ENCODE measurements around the gene LUZP4. TPM values are rescaled to one million over a fixed set of nuclear protein-coding genes. Genes with fewer than 3 reads are reported as not detected.

LUZP4 gene
- polyA plus RNA-seq, 1 of the 3 experiments (the other 2 are of a cell fraction): not detected

GRCh38 chrX:115341421-115341820 lies 51.9 kb downstream of the LUZP4 start:
- H3K4me2 ChIP-seq: no peak overlapping the region

More at GRCh38 chrX:115341421-115341820, 51.9 kb downstream of the LUZP4 start:
- ChIA-PET CTCF (interaction anchor here (1.8 to 2.4 kb wide), 2 partner anchors 11 to 301 kb away, joined by 6 to 11 read pairs; no protein-coding TSS in a partner anchor), POLR2A (no interaction called here)
- Histone ChIP-seq H3K9ac (no peak overlapping the region), H2AFZ (ENCODE audit: low read depth) (no peak overlapping the region), H3K4me1 (ENCODE audit: control insufficient read depth in 1 of 2, insufficient read depth in 2 of 2, low read depth in 1 of 2, low read length in 1 of 2) (peaks cover 0 to 8% of the 10 kb centered on the region in 2 experiments; a peak in 3 of 4 replicates), H3K9me2 (no peaks in the 10 kb centered on the region), H3K27ac (ENCODE audit: low read depth in 2 of 2, low read length in 1 of 2) (no peak overlapping the region), H3K36me3 (replicated peaks in 1 of 2; ENCODE audit: control insufficient read depth in 1 of 2, insufficient read depth in 2 of 2, low read length in 1 of 2) (no peaks in the 10 kb centered on the region), H3K4me3 (ENCODE audit: low read depth in 2 of 2, low read length in 1 of 2) (no peak overlapping the region), H3K9me3 (no peaks in the 10 kb centered on the region), H3F3A (replicated peaks; ENCODE audit: insufficient read depth) (no peaks in the 10 kb centered on the region), H4K20me1 (ENCODE audit: insufficient read depth) (no peaks in the 10 kb centered on the region), H3K79me2 (ENCODE audit: insufficient read depth) (no peaks in the 10 kb centered on the region), H3K27me3 (ENCODE audit: insufficient read depth) (no peaks in the 10 kb centered on the region)
- DNase-seq: no peak
- TF ChIP-seq NRF1 (IDR thresholded peaks at IDR 0.05; ENCODE audit: low read depth, low read length): no peak
- TF ChIP-seq TCF12 (IDR thresholded peaks at IDR 0.05): no peak
- no peak for TF ChIP-seq SMC3 (IDR thresholded peaks at IDR 0.05; ENCODE audit: low read depth, low read length)
- TF ChIP-seq YY1 (IDR thresholded peaks at IDR 0.05; ENCODE audit: low read depth): no peak
- TF ChIP-seq ELF1 (IDR thresholded peaks at IDR 0.05): no peak
- TF ChIP-seq MEF2A (IDR thresholded peaks at IDR 0.05; ENCODE audit: borderline replicate concordance, low read depth): no peak
- no peak for TF ChIP-seq POLR2AphosphoS5 (IDR thresholded peaks at IDR 0.05; ENCODE audit: low read depth, low read length)
- TF ChIP-seq RXRA (IDR thresholded peaks at IDR 0.05; ENCODE audit: borderline replicate concordance, low read depth): no peak
- TF ChIP-seq MAX (IDR thresholded peaks at IDR 0.05; ENCODE audit: low read depth): no peak
- no peak for TF ChIP-seq REST (IDR thresholded peaks at IDR 0.05; ENCODE audit: low read depth, low read length)
- no peak for TF ChIP-seq CTCF (IDR thresholded peaks at IDR 0.05)
- TF ChIP-seq PBX3 (IDR thresholded peaks at IDR 0.05): no peak
- no peak for TF ChIP-seq SIN3A (IDR thresholded peaks at IDR 0.05; ENCODE audit: borderline replicate concordance, low read depth, low read length)
- TF ChIP-seq NFIC (IDR thresholded peaks at IDR 0.05; ENCODE audit: borderline replicate concordance): no peak
- no peak for TF ChIP-seq USF1 (IDR thresholded peaks at IDR 0.05; ENCODE audit: borderline replicate concordance, low read depth)
- TF ChIP-seq FOSL2 (IDR thresholded peaks at IDR 0.05; ENCODE audit: borderline replicate concordance, low read depth): no peak
- TF ChIP-seq USF2 (IDR thresholded peaks at IDR 0.05; ENCODE audit: borderline replicate concordance, low read depth, low read length): no peak
- TF ChIP-seq GATA2 (CRISPR knock-in tag; IDR thresholded peaks at IDR 0.05): no peak
- no peak for TF ChIP-seq FOXJ3 (CRISPR knock-in tag; IDR thresholded peaks at IDR 0.05)
- no peak for TF ChIP-seq FOXM1 (IDR thresholded peaks at IDR 0.05; ENCODE audit: low read depth)
- WGBS (ENCODE audit: low lambda C conversion rate): 36% methylated on average over 1 of the region's 1 CpG

Data from SK-N-SH (cell line).